ENCODE measurements around the gene RFTN1. TPM values are rescaled to one million over a fixed set of nuclear protein-coding genes. Genes with fewer than 3 reads are reported as not detected.
A peak's percentile ranks its signal among the peaks of the same experiment; 100 is the strongest.

Gene RFTN1
- total and polyA plus RNA-seq, 4 donors = 4.4 to 20.4 (median 11.9) TPM

DNA sequence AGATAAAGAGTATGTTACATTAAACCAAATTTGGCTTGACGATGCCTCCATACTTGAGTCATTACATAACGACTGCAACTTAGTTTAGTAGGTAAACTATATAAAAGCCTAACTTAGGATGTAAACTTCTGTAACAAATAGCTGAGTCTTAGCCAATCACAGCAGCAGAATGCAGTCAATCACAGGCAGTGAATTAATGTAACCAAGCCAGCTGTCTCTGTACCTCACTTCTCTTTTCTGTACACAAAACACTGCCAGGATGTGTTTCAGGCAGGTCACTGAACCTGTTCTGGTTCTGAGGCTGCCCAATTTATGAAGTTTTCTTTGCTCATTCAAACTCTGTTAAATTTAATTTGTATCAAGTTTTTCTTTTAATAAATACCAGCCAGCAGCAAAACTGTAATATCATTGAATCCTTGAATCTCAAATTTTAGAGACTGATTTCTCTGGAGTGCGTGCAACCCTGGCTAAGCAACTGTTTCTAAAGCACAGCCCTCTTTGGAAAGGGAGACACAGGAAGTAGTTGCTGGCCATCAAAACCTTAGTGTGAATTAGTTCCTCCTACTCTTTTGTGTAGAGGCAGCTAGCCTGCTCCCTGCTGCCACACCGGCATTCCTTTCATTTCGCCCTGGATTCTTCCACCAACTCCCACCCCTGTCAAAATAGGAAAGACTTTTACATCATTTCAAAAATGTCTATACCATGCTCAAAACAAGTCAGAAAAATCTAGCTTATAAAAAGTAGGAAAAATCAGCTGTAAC is 15.2 kb downstream of the RFTN1 start:
- whole genome bisulfite sequencing = 86% methylated on average over 5 of the region's 5 CpGs

GRCh38 chr3:16496408-16497222 is 16.9 kb downstream of the RFTN1 start:
- H3K4me3 ChIP-seq (ENCODE audit: low read depth in 1 of 3, low read length in 3 of 3) = no peak overlapping the region
- no peaks in the 10 kb centered on the region for H3K9me3 ChIP-seq (ENCODE audit: control insufficient read depth in 4 of 4, low read length in 3 of 4)
- H3K9ac ChIP-seq (ENCODE audit: low read depth in 1 of 2, low read length in 2 of 2) = no peak overlapping the region
- WGBS = 82% methylated on average over 10 of the region's 10 CpGs
- no peak overlapping the region for H3K27ac ChIP-seq (ENCODE audit: low read depth in 1 of 2, low read length in 2 of 2)
- H3K36me3 ChIP-seq (ENCODE audit: control insufficient read depth in 4 of 4, insufficient read depth in 3 of 4, low read depth in 1 of 4, low read length in 3 of 4) = peaks cover 0 to 12% (median 5%) of the 10 kb centered on the region in 4 donors
- H3K4me1 ChIP-seq (ENCODE audit: control insufficient read depth in 4 of 4, insufficient read depth in 4 of 4, low read length in 3 of 4) = peaks cover 0 to 25% (median 2%) of the 10 kb centered on the region in 4 donors
- no peak for DNase-seq (ENCODE audit: low spot score)
- no peaks in the 10 kb centered on the region for H3K27me3 ChIP-seq (ENCODE audit: control insufficient read depth in 4 of 4, insufficient read depth in 4 of 4, low read length in 3 of 4)
- TF ChIP-seq TAF1 (conservative IDR thresholded peaks at IDR 0.05) (no peak), RXRA (IDR thresholded peaks at IDR 0.05) (no peak), MAX (IDR thresholded peaks at IDR 0.05) (no peak), FOXA1 (IDR thresholded peaks at IDR 0.05) (no peak), HNF4A (conservative IDR thresholded peaks at IDR 0.05) (no peak)

More for the DNA sequence above, 15.2 kb downstream of the RFTN1 start:
- H3K9ac ChIP-seq (ENCODE audit: low read depth in 1 of 2, low read length in 2 of 2) = no peak overlapping the region
- peaks cover 0 to 2% (median 0%) of the 10 kb centered on the region in 4 donors for H3K36me3 ChIP-seq (ENCODE audit: control insufficient read depth in 4 of 4, insufficient read depth in 3 of 4, low read depth in 1 of 4, low read length in 3 of 4)
- no peaks in the 10 kb centered on the region for H3K9me3 ChIP-seq (ENCODE audit: control insufficient read depth in 4 of 4, low read length in 3 of 4)
- H3K27me3 ChIP-seq (ENCODE audit: control insufficient read depth in 4 of 4, insufficient read depth in 4 of 4, low read length in 3 of 4) = no peaks in the 10 kb centered on the region
- DNase-seq (ENCODE audit: low spot score) = no peak
- H3K4me1 ChIP-seq (ENCODE audit: control insufficient read depth in 4 of 4, insufficient read depth in 4 of 4, low read length in 3 of 4) = peaks cover 0 to 25% (median 2%) of the 10 kb centered on the region in 4 donors
- no peak overlapping the region for H3K27ac ChIP-seq (ENCODE audit: low read depth in 1 of 2, low read length in 2 of 2)
- TF ChIP-seq RXRA (IDR thresholded peaks at IDR 0.05) (peak in 1 of 2 donors; percentile 7), SP1 (IDR thresholded peaks at IDR 0.05) (no peak)
- no peak overlapping the region for H3K4me3 ChIP-seq (ENCODE audit: low read depth in 1 of 3, low read length in 3 of 3)

DNA sequence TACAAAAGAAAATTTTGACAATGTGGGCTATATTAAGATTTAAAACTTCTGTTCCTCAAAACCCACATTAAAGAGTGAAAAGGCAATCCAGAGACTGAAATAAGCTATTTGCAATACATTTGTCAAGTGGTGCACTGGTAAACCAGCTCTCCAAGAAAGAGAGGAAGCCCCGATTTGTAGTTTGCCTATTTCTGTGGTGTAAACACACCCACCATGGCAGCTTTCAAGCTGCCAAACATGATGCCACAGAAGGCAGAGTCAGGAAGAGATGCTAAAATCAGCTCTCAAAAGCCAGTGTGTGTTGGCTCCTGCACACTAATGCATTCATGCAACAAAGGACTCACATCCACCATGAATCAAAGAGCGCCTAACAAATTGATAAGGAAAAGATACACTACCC is 17.5 kb downstream of the RFTN1 start:
- H3K4me1 ChIP-seq (ENCODE audit: control insufficient read depth in 4 of 4, insufficient read depth in 4 of 4, low read length in 3 of 4) = peaks cover 0 to 25% (median 2%) of the 10 kb centered on the region in 4 donors
- H3K36me3 ChIP-seq (ENCODE audit: control insufficient read depth in 4 of 4, insufficient read depth in 3 of 4, low read depth in 1 of 4, low read length in 3 of 4) = peaks cover 0 to 14% (median 7%) of the 10 kb centered on the region in 4 donors
- H3K9me3 ChIP-seq (ENCODE audit: control insufficient read depth in 4 of 4, low read length in 3 of 4) = no peaks in the 10 kb centered on the region
- 90% methylated on average over 2 of the region's 2 CpGs for WGBS
- H3K4me3 ChIP-seq (ENCODE audit: low read depth in 1 of 3, low read length in 3 of 3) = no peak overlapping the region
- H3K27ac ChIP-seq (ENCODE audit: low read depth in 1 of 2, low read length in 2 of 2) = no peak overlapping the region
- H3K9ac ChIP-seq (ENCODE audit: low read depth in 1 of 2, low read length in 2 of 2) = no peak overlapping the region
- TF ChIP-seq REST (IDR thresholded peaks at IDR 0.05) (no peak), HNF4A (conservative IDR thresholded peaks at IDR 0.05) (no peak), TAF1 (conservative IDR thresholded peaks at IDR 0.05) (no peak), ZBTB33 (IDR thresholded peaks at IDR 0.05) (no peak)
- H3K27me3 ChIP-seq (ENCODE audit: control insufficient read depth in 4 of 4, insufficient read depth in 4 of 4, low read length in 3 of 4) = no peaks in the 10 kb centered on the region
- DNase-seq (ENCODE audit: low spot score) = no peak

Measured in liver (tissue), 9 donors.